Spleen (tissue), 7 donors: ENCODE measurements around the gene SLC38A6.

Experiments used
- CTCF ChIP-seq, 11 experiments: fragments of 200-600 bp in 7 of 11; fragments of 450-650 bp in 4 of 11; sonication (generic) in 4 of 11; IDR thresholded peaks in 8 of 11; conservative IDR thresholded peaks in 3 of 11; 1 replicate in 7 of 11; 2 replicates in 4 of 11; pipeline versions ENCODE4 v1.4.0 to v1.8.0; 2016 to 2021; ENCODE audit warnings: antibody characterized with exemption in 11 of 11, inconsistent platforms in 4 of 11, mild to moderate bottlenecking in 1 of 11
- POLR2A ChIP-seq, 3 donors: fragments of 450-650 bp; IDR thresholded peaks; one replicate each; pipeline ENCODE4 v1.5.1; 2017; ENCODE audit warnings: antibody characterized with exemption in 3 of 3, mild to moderate bottlenecking in 1 of 3
- POLR2AphosphoS5 ChIP-seq, 3 donors: sonication (generic); formaldehyde crosslinking; IDR thresholded peaks; one replicate each; pipeline ENCODE4 v1.5.1; 2017; ENCODE audit warnings: antibody characterized with exemption in 3 of 3
- donor health status: DM: no; HTN: no; CAD: no; lungs with moderate emphysema.
- donor health status: DM: no; HTN: no; CAD: no.
- donor health status: DM: no; HTN: no; CAD: no.

- TF ChIP-seq POLR2A (IDR thresholded peaks at IDR 0.05) (no peak), CTCF (IDR thresholded peaks at IDR 0.05 in 8 of 11, conservative IDR thresholded peaks at IDR 0.05 in 3 of 11) (no peak), POLR2AphosphoS5 (IDR thresholded peaks at IDR 0.05) (no peak)
These were observed 29.1 kb upstream of the SLC38A6 start for GRCh38 chr14:60951776-60952435.
